ENCODE data around the gene ERP29. TPM values are rescaled to one million over a fixed set of nuclear protein-coding genes. Genes with fewer than 3 reads are reported as not detected.
"Not testable (repeated sequence)": the region's sequence is repeated elsewhere in the genome, so short reads cannot be mapped to it uniquely, and the experiment has no call there.

Gene ERP29
- total RNA-seq, 1 donor from 2014 or later = 41.8 TPM

DNA sequence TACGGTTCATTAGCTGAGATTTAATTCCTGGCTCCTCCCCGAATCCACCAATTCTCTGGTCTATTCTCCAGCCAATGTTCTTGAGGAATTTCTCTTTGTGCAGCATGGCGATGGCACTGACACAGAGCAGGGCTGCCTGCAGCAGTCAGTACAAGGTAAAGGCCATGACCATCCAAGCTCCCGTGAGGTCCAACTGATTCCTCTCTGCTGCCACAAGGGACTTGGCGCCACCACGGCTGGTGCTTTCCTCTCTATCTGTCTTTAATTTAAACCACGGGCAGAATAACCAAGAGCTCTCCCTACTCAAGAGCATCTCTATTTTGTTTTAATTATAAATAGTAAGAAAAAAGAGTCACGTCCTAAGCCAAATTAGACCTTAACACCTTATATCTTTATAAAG is 12.4 kb upstream of the ERP29 start:
- no peak for DNase-seq (ENCODE audit: low spot score)

DNA sequence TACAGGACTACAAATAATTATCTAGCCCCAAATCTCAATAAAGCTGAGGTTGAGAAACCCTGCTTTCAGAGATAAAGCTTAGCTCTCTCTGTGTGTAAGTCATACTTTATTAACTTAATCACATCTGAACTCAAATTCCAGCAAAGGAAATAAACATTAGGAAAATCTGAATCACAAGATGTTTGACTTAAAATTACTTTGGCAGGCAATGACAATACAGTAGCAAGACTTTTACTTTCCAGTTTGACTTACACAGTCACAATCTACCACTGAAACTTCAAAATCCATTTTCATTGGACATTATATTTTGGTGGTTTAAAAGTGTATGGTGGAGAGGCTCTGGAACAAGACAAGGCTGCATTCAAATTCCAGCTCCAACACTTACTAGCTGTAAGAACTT is 11.7 kb upstream of the ERP29 start:
- no peak for DNase-seq (ENCODE audit: low spot score)

DNA sequence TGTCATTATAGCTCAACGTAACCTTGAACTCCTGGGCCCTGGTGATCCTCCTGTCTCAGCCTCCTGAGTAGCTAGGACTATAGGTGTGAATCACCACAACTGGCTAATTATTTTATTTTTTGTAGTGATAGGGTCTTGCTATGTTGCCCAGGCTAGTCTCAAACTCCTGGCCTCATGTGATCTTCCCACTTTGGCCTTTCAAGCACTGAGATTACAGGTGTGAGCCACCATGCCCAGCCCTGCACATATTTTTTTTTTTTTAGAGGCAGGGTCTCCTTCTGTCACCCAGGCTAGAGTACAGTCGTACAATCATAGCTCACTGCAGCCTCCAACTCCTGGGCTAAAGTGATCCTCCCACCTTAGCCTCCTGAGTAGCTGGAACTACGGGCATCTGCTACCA is 9.2 kb upstream of the ERP29 start:
- DNase-seq (ENCODE audit: low spot score) = no peak

GRCh38 chr12:112005419-112006395 is 7.5 kb upstream of the ERP29 start:
- no peak for DNase-seq (ENCODE audit: low spot score)

- no peak for DNase-seq (ENCODE audit: low spot score)
Observed at GRCh38 chr12:112007945-112008344, 5.3 kb upstream of the ERP29 start.

DNA sequence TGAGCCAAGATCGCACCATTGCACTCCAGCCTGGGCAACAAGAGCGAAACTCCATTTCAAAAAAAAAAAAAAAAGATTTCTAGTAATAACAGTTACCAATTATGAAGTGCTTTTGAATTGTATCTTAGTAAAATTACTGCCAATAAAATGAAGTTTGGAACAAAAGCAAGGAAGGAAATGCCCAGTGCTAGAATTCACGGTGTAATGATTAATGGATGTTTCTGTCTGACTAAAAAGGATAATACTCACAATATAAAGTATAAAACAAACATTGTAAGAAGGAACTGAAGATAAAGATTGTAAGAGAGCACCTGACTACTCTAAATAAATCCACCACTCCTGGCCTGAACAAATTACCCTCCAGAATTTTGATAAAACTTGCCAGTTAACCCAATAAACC is 4.3 kb upstream of the ERP29 start:
- no peak for DNase-seq (ENCODE audit: low spot score)

DNA sequence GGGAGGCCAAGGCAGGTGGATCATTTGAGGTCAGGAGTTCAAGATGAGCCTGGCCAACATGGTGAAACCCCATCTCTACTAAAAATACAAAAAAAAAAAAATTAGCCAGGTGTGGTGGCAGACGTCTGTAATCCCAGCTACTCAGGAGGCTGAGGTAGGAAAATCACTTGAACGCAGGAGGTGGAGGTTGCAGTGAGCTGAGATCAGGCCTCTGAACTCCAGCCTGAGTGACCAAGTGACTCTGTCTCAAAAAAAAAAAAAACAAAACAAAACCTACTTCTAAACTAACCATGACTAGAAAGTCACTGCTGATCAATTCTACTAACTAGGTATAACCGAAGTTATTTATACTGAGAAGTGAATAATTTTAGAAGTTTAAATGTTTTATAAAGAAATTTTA is 3.6 kb upstream of the ERP29 start:
- not testable (repeated sequence) for DNase-seq (ENCODE audit: low spot score)

DNA sequence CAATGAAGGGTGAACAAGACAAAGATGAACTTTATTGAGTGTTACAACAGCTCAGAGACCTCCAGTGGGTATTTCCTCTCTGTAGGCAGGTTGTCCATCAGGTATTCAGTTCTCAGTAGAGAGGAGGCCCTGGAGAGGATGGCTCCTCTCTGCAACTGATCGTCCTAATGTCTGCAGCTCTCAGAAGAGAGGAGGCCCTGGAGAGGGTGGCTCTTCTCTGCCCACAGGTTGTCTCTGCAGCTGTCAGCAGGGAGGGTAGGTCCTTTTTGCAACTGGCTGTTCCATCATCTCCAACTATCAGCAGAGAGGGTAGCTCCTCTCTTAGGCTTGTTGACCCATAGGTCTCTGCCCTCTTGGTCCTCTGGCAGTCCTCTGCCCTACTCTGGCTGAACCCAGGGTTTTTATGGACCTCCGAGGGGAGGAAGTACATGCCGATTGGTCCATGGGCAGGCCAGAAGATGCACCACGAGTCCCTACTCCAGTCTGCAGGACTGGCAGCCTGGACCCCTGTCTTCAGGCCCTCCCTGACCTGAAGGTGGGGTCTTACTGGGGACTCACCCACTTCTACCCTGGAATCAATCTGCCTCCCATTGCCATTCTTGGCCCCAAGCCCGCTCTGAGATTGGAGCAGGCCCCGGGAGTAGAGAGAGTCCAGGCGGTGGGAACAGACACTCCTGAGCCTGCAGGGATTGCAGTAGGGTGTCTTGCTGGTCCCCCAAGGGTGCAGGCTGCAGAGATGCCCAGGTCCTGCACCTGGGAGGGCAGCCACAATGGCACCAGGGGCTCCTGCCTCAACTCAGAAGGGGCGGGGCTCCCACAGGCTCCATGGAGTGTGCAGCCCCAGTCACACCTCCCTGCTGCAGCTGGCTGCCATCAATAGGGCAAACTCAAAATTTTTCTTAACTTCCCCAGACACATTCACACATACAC is 2.5 kb upstream of the ERP29 start:
- no peak for DNase-seq (ENCODE audit: low spot score)

- DNase-seq (ENCODE audit: low spot score) = no peak
Observed at GRCh38 chr12:112011685-112012084, 1.5 kb upstream of the ERP29 start.

DNA sequence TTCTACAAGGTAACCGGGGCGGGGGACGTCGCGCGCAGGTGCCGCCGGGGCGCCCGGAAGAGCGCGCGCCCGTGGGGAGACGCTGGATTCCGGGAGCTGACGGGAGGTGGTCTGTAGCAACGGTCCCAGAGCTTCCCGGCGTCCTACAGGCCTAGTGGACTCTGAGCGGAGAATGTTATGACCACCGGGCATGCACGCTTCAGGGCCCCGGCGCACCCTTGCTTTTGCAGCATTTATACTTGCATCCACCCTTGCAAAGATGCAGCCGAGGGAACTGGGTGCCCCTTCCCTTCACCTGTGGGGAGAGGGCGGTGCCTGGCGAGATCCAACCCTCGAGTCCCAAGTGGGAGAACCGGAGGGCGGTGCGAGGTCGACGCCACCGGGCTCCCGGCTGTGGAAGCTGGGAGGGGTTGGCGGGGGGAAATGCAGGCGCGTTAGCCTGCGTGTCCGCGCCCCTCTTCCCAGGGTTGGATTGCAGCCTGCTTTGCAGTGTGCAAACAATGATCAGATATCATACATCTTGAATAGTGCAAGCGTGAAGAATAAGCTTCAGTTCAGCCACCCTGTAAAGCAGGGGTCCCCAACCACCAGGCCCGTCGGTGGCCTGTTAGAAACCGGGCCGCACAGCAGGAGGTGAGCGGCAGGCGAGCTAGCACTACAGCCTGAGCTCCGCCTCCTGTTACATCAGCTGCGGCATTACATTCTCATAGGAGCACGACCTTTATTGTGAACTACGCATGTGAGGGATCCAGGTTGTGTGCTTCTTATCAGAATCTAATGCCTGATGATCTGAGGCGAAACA is 576 bp downstream of the ERP29 start:
- DNase-seq (ENCODE audit: low spot score) = no peak

GRCh38 chr12:112015938-112016337 is 2.7 kb downstream of the ERP29 start:
- no peak for DNase-seq (ENCODE audit: low spot score)

DNA sequence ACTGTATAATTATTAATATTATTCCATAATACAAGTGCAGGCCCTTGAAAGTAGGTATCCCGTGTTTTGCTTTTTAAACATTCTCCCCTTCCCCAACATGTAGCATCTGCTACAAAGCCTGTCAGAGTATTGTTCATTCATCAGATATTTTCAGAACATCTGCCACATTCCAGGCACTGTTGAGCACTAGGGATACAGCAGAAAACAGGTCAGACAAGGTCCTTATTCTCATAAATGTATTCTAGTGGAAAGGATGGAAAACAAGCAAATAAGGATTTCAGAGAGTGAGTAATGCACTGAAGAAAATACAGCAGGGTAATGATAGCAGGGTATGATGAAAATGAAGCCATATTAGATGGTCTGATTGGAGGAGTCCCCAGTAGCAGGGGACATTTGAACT is 3.8 kb downstream of the ERP29 start:
- DNase-seq (ENCODE audit: low spot score) = no peak

DNA sequence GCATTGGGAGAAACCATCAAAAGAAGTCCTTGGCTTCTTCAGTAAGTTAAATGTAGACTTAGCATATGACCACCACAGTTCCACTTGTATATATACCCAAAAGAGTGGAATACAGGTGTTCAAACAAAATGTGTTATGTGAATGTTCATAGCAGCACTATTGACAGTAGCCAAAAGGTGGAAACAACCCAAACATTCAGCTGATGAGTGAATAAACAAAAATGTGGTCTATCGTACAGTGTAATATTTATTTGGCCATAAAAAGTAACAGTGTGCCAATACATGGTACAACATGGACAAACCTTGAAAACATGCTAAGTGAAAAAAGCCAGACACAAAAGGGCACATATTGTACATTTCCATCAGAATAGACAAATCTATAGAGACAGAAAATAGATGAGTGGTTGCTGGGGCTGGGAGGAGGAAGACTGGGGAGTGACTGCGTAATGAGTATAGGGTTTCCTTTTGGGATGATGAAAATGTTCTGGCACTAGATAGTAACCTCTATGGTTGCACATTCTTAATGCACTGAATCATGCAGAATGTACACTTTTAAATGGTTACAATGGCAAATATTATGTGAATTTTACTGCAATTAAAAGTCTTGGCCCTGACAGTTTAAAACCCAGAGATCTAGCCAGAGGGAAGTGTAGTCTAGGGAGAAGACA is 5.5 kb downstream of the ERP29 start:
- DNase-seq (ENCODE audit: low spot score) = no peak

DNA sequence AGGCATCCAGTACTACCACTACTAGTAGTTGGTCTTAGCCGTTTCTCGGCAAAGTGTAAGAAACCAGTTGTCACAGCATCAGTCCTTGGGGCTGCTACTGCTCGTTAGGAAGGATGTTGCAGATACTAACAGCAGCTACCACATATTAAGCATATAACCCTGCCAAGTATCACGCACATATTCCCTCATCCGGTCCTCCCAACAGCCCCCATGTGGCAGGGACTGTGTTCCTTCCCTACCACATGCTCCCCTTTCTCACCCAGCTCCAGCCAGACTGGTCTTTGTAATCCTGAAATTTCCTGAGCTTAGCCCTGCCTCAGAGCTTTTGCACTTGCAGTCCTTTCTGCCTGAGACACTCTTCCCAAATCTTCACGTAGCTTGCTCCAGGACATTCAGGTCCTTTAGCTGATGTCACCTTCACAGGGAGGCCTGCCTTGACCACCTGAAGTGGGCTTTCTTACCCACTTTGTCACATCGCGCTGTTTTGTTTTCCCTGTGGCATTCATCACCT is 7.8 kb downstream of the ERP29 start:
- no peak for DNase-seq (ENCODE audit: low spot score)

- no peak for DNase-seq (ENCODE audit: low spot score)
Observed at GRCh38 chr12:112022241-112023016, 9.2 kb downstream of the ERP29 start.

GRCh38 chr12:112023759-112024396 is 10.7 kb downstream of the ERP29 start:
- no peak for DNase-seq (ENCODE audit: low spot score)

DNA sequence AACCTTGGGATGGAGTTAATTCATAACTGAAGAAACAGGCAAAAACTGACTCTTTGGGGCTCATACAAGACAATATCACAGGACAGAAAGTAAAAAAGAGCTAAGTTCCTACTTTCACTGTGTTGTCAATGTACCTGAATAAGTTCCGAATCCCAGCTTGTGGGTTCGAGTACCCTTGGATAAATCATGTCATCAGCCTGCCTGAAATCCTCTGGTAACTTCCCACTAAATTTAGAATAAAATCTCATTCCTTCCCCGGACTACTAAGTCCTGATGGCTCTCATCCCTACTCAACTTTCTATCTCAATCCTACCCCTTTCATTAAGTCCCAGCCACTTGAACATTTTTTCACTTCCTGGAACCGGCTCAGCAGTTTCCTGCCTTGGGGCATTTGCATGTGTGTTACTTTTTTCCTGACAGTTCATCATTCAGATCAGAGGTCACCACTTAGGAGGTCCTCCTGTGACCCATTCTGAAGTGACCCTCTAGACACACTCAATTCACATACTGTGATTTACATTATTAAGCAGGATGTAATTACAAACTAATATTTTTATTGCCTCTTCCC is 12.7 kb downstream of the ERP29 start:
- no peak for DNase-seq (ENCODE audit: low spot score)

GRCh38 chr12:112029301-112029700 is 16.1 kb downstream of the ERP29 start:
- no peak for DNase-seq (ENCODE audit: low spot score)

DNA sequence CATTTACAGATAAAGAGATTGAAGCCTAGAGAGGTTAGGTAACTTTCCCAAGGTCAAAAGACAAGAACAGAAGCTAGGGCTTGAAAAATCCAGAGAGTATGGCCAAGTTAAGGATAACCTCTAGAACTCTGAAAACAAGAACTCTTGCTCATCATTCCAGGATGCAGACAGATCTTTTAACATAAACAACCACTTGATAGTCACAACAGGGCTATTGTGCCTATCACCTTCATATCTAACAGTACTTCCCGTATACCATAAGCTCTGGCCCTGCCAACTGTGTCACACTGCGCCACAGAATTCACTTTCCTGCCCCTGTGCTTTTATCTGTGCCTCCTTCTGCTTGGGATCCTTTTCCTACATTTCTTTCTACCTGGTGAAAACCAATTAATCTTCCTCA is 18.2 kb downstream of the ERP29 start:
- DNase-seq (ENCODE audit: low spot score) = no peak
